Smooth muscle cell (in vitro differentiated cells): ENCODE data around the gene ERVK3-1. TPM values are rescaled to one million over a fixed set of nuclear protein-coding genes. Genes with fewer than 3 reads are reported as not detected.

Experiments used
- DNase-seq: peaks from one replicate; lab custom pipeline; 2025; ENCODE audit not compliant: unreplicated experiment; lab: John Stamatoyannopoulos, UW
- H2AFZ ChIP-seq: fragments of 200-600 bp; sonication (generic); 2 replicates; pipeline ENCODE4 v1.6.0; 2016; ENCODE audit warnings: antibody characterized with exemption, low read depth, mild to moderate bottlenecking
- H3F3A ChIP-seq: fragments of 200-600 bp; sonication (generic); 2 replicates; pipeline ENCODE4 v1.6.0; 2017; ENCODE audit warnings: antibody characterized with exemption, low read depth
- H3K27ac ChIP-seq: fragments of 200-600 bp; sonication (generic); 2 replicates; pipeline ENCODE4 v1.5.1; 2016; ENCODE audit warnings: low read depth, mild to moderate bottlenecking
- H3K27me3 ChIP-seq: fragments of 200-600 bp; sonication (generic); 2 replicates; pipeline ENCODE4 v1.6.1; 2016; ENCODE audit warnings: low read depth, mild to moderate bottlenecking
- H3K36me3 ChIP-seq: fragments of 200-600 bp; sonication (generic); 2 replicates; pipeline ENCODE4 v1.5.1; 2016; ENCODE audit warnings: low read depth
- H3K4me1 ChIP-seq: fragments of 200-600 bp; sonication (generic); 2 replicates; pipeline ENCODE4 v1.5.1; 2016; ENCODE audit warnings: low read depth
- H3K4me2 ChIP-seq: fragments of 200-600 bp; sonication (generic); 2 replicates; pipeline ENCODE4 v1.6.0; 2016; ENCODE audit warnings: mild to moderate bottlenecking
- H3K4me3 ChIP-seq: fragments of 200-600 bp; sonication (generic); 2 replicates; pipeline ENCODE4 v1.5.1; 2016; ENCODE audit warnings: mild to moderate bottlenecking
- H3K79me2 ChIP-seq: fragments of 200-600 bp; sonication (generic); 2 replicates; pipeline ENCODE4 v1.6.0; 2016; ENCODE audit warnings: low read depth, mild to moderate bottlenecking
- H3K9ac ChIP-seq: fragments of 200-600 bp; sonication (generic); 2 replicates; pipeline ENCODE4 v1.6.0; 2016; ENCODE audit warnings: low read depth
- H3K9me3 ChIP-seq: fragments of 200-600 bp; sonication (generic); replicated peaks from 2 replicates; pipeline ENCODE4 v1.5.1; 2016; ENCODE audit warnings: low read depth
- H4K20me1 ChIP-seq: fragments of 200-600 bp; sonication (generic); 2 replicates; pipeline ENCODE4 v1.6.0; 2016; ENCODE audit warnings: low read depth
- CTCF ChIP-seq: fragments of 200-600 bp; sonication (generic); IDR thresholded peaks from 2 replicates; pipeline ENCODE4 v1.5.1; 2017; ENCODE audit warnings: borderline replicate concordance, mild to moderate bottlenecking, antibody characterized with exemption; ENCODE audit not compliant: insufficient read depth, poor library complexity, severe bottlenecking
- WGBS: methylation state at CpG from one replicate; pipeline ENCODE4 v1.1.7; 2016; ENCODE audit warnings: low lambda C conversion rate; 5-methylcytosine and 5-hydroxymethylcytosine counted together
- polyA plus RNA-seq: library from polyadenylated mRNA; unstranded; fragments of >200 nt; fragmentation: Nextera tagmentation; extraction: Ambion mirVana; gene quantifications from 2 replicates; pipeline ENCODE4 v1.2.1, GENCODE V29; 2016
- total RNA-seq: library from RNA; depleted of rRNA; stranded (reverse); fragments of >200 nt; gene quantifications from 2 replicates; pipeline ENCODE4 v1.2.3, GENCODE V29; 2014

ERVK3-1 gene
- total and polyA plus RNA-seq, 2 experiments from 2014 or later = 46.5 to 93.9 TPM

- no peaks in the 10 kb centered on the region for H3K4me1 ChIP-seq
- H3K36me3 ChIP-seq = peaks cover 46% of the 10 kb centered on the region
- H3K79me2 ChIP-seq = peaks cover 16% of the 10 kb centered on the region
- H2AFZ ChIP-seq = no peak overlapping the region
- H3K27ac ChIP-seq = no peak overlapping the region
- H3K27me3 ChIP-seq = no peaks in the 10 kb centered on the region
- DNase-seq = no peak
- no peak overlapping the region for H3K4me3 ChIP-seq
- H3K9me3 ChIP-seq = no peaks in the 10 kb centered on the region
- H3K4me2 ChIP-seq = no peak overlapping the region
- WGBS = 97% methylated on average over 7 of the region's 7 CpGs
- H3F3A ChIP-seq = peaks cover 5% of the 10 kb centered on the region
- H4K20me1 ChIP-seq = peaks cover 28% of the 10 kb centered on the region
- TF ChIP-seq CTCF = no peak
- no peak overlapping the region for H3K9ac ChIP-seq
Observed at GRCh38 chr19:58296104-58296503, 9.1 kb upstream of the ERVK3-1 start.

- Histone ChIP-seq H3K9ac (no peak overlapping the region), H3K9me3 (no peaks in the 10 kb centered on the region), H3K27me3 (no peaks in the 10 kb centered on the region), H3K4me2 (no peak overlapping the region), H3K79me2 (peaks cover 22% of the 10 kb centered on the region), H3K4me3 (no peak overlapping the region), H3F3A (peaks cover 6% of the 10 kb centered on the region), H4K20me1 (peaks cover 33% of the 10 kb centered on the region), H3K4me1 (peaks cover 4% of the 10 kb centered on the region), H3K36me3 (peaks cover 6% of the 10 kb centered on the region), H2AFZ (no peak overlapping the region), H3K27ac (no peak overlapping the region)
- no peak for TF ChIP-seq CTCF
- WGBS = 98% methylated on average over 7 of the region's 7 CpGs
- DNase-seq = no peak
Observed at GRCh38 chr19:58300620-58301019, 4.6 kb upstream of the ERVK3-1 start.

- Histone ChIP-seq H3K9ac (no peak overlapping the region), H2AFZ (no peak overlapping the region), H3K27ac (peak overlapping the region; percentile 80), H3K4me1 (peaks cover 11% of the 10 kb centered on the region), H3K79me2 (peaks cover 22% of the 10 kb centered on the region), H3K27me3 (no peaks in the 10 kb centered on the region), H3K36me3 (no peaks in the 10 kb centered on the region), H3F3A (peaks cover 6% of the 10 kb centered on the region), H3K4me2 (peak overlapping the region; percentile 84), H4K20me1 (peaks cover 19% of the 10 kb centered on the region), H3K9me3 (no peaks in the 10 kb centered on the region), H3K4me3 (peak overlapping the region; percentile 83)
- DNase-seq = no peak
- no peak for TF ChIP-seq CTCF
- WGBS = 85% methylated on average over 7 of the region's 7 CpGs
Observed at GRCh38 chr19:58304255-58304654, 922 bp upstream of the ERVK3-1 start.

- Histone ChIP-seq H2AFZ (peak overlapping the region; percentile 60), H3K4me1 (peaks cover 11% of the 10 kb centered on the region), H3K79me2 (peaks cover 22% of the 10 kb centered on the region), H3K9me3 (no peaks in the 10 kb centered on the region), H3K9ac (peak overlapping the region; percentile 48), H3F3A (peaks cover 6% of the 10 kb centered on the region), H3K36me3 (peaks cover 4% of the 10 kb centered on the region), H3K4me2 (peak overlapping the region; percentile 84), H3K4me3 (peak overlapping the region; percentile 83), H3K27me3 (no peaks in the 10 kb centered on the region), H3K27ac (peak overlapping the region; percentile 80), H4K20me1 (peaks cover 22% of the 10 kb centered on the region)
- TF ChIP-seq CTCF = no peak
- WGBS = 12% methylated on average over 7 of the region's 7 CpGs
- no peak for DNase-seq
Observed at GRCh38 chr19:58304748-58305064, 471 bp upstream of the ERVK3-1 start.
